ENCODE measurements around the gene ZNF683. TPM values are rescaled to one million over a fixed set of nuclear protein-coding genes. Genes with fewer than 3 reads are reported as not detected.
A peak's percentile ranks its signal among the peaks of the same experiment; 100 is the strongest.

Gene ZNF683
- total and polyA plus RNA-seq, 2 experiments from 2014 or later, result not detected

GRCh38 chr1:26372039-26372438, 511 bp downstream of the ZNF683 start:
- no peak for TF ChIP-seq ZNF331 (CRISPR knock-in tag; IDR thresholded peaks at IDR 0.05; ENCODE audit: low read depth)
- TF ChIP-seq NANOG (IDR thresholded peaks at IDR 0.05; ENCODE audit: borderline replicate concordance), result no peak
- TF ChIP-seq ZNF462 (CRISPR knock-in tag; IDR thresholded peaks at IDR 0.05), result no peak
- TF ChIP-seq STAT1 (IDR thresholded peaks at IDR 0.05; ENCODE audit: unreplicated experiment), result no peak
- no peak for TF ChIP-seq EZH2phosphoT487 (IDR thresholded peaks at IDR 0.05; ENCODE audit: unreplicated experiment)
- no peak overlapping the region for H3K4me3 Mint-ChIP-seq
- H3K36me3 Mint-ChIP-seq (ENCODE audit: low read depth), result no peaks in the 10 kb centered on the region
- no peaks in the 10 kb centered on the region for H4K20me1 ChIP-seq (replicated peaks; ENCODE audit: insufficient read depth)
- H3K4me1 ChIP-seq (ENCODE audit: insufficient read depth), result peaks cover 10% of the 10 kb centered on the region; the same call in 1 of the 2 replicates
- ATAC-seq (no peak), DNase-seq (ENCODE audit: low spot score) (no peak)
- H3K36me3 ChIP-seq (ENCODE audit: insufficient read depth), result no peaks in the 10 kb centered on the region
- H3K4me2 ChIP-seq, result no peak overlapping the region
- H2AFZ ChIP-seq, result no peak overlapping the region
- H3K9me3 Mint-ChIP-seq, result no peaks in the 10 kb centered on the region
- no peaks in the 10 kb centered on the region for H3F3A ChIP-seq (replicated peaks; ENCODE audit: low read depth)
- no peak overlapping the region for H3K27ac Mint-ChIP-seq
- no peaks in the 10 kb centered on the region for H3K27me3 ChIP-seq (ENCODE audit: insufficient read depth)
- H3K79me2 ChIP-seq (replicated peaks; ENCODE audit: insufficient read depth), result no peaks in the 10 kb centered on the region
- no peak overlapping the region for H3K27ac ChIP-seq (ENCODE audit: low read depth)
- no peaks in the 10 kb centered on the region for H3K9me2 ChIP-seq (ENCODE audit: insufficient read depth)
- no peak overlapping the region for H3K4me3 ChIP-seq
- peaks cover 19% of the 10 kb centered on the region for H3K4me1 Mint-ChIP-seq
- peaks cover 9% of the 10 kb centered on the region for H3K27me3 Mint-ChIP-seq (ENCODE audit: insufficient read depth, low read depth, poor library complexity)

- Histone ChIP-seq H3K4me1 (ENCODE audit: insufficient read depth) (peaks cover 10% of the 10 kb centered on the region; the same call in 1 of the 2 replicates), H3K4me3 (no peak overlapping the region), H3F3A (replicated peaks; ENCODE audit: low read depth) (no peaks in the 10 kb centered on the region), H3K9me2 (ENCODE audit: insufficient read depth) (no peaks in the 10 kb centered on the region), H3K36me3 (ENCODE audit: insufficient read depth) (no peaks in the 10 kb centered on the region), H3K79me2 (replicated peaks; ENCODE audit: insufficient read depth) (no peaks in the 10 kb centered on the region), H2AFZ (no peak overlapping the region), H4K20me1 (replicated peaks; ENCODE audit: insufficient read depth) (no peaks in the 10 kb centered on the region), H3K27me3 (ENCODE audit: insufficient read depth) (no peaks in the 10 kb centered on the region), H3K27ac (ENCODE audit: low read depth) (no peak overlapping the region), H3K4me2 (no peak overlapping the region)
- Mint-ChIP-seq H3K36me3 (ENCODE audit: low read depth) (no peaks in the 10 kb centered on the region), H3K9me3 (no peaks in the 10 kb centered on the region), H3K27me3 (ENCODE audit: insufficient read depth, low read depth, poor library complexity) (peaks cover 6% of the 10 kb centered on the region), H3K4me1 (peaks cover 19% of the 10 kb centered on the region), H3K4me3 (no peak overlapping the region), H3K27ac (peak overlapping the region; percentile 11; the same call in 1 of the 2 replicates)
- DNase-seq (ENCODE audit: low spot score) (no peak), ATAC-seq (no peak)
- TF ChIP-seq ZNF331 (CRISPR knock-in tag; IDR thresholded peaks at IDR 0.05; ENCODE audit: low read depth) (no peak), ZNF114 (CRISPR knock-in tag; IDR thresholded peaks at IDR 0.05) (no peak), EZH2phosphoT487 (IDR thresholded peaks at IDR 0.05; ENCODE audit: unreplicated experiment) (no peak), CTCF (conservative IDR thresholded peaks at IDR 0.05; ENCODE audit: low read depth in 2 of 2) (no peak), POLR2AphosphoS5 (IDR thresholded peaks at IDR 0.05; ENCODE audit: low read depth) (no peak), JUNB (IDR thresholded peaks at IDR 0.05; ENCODE audit: unreplicated experiment) (no peak), EZH2 (IDR thresholded peaks at IDR 0.05; ENCODE audit: low read depth, unreplicated experiment) (no peak)
These were observed 1.8 kb downstream of the ZNF683 start for GRCh38 chr1:26370591-26371382.
